OCI-M2 (cell line): ENCODE data around the gene BRD9.
"Not testable (repeated sequence)": the region's sequence is repeated elsewhere in the genome, so short reads cannot be mapped to it uniquely, and the experiment has no call there.

Experiments
- DNase-seq: peaks from one replicate; lab custom pipeline; 2025; ENCODE audit not compliant: unreplicated experiment; lab: John Stamatoyannopoulos, UW

BRD9 gene

GRCh38 chr5:846602-847091 lies 46.0 kb downstream of the BRD9 start:
- not testable (repeated sequence) for DNase-seq

DNA sequence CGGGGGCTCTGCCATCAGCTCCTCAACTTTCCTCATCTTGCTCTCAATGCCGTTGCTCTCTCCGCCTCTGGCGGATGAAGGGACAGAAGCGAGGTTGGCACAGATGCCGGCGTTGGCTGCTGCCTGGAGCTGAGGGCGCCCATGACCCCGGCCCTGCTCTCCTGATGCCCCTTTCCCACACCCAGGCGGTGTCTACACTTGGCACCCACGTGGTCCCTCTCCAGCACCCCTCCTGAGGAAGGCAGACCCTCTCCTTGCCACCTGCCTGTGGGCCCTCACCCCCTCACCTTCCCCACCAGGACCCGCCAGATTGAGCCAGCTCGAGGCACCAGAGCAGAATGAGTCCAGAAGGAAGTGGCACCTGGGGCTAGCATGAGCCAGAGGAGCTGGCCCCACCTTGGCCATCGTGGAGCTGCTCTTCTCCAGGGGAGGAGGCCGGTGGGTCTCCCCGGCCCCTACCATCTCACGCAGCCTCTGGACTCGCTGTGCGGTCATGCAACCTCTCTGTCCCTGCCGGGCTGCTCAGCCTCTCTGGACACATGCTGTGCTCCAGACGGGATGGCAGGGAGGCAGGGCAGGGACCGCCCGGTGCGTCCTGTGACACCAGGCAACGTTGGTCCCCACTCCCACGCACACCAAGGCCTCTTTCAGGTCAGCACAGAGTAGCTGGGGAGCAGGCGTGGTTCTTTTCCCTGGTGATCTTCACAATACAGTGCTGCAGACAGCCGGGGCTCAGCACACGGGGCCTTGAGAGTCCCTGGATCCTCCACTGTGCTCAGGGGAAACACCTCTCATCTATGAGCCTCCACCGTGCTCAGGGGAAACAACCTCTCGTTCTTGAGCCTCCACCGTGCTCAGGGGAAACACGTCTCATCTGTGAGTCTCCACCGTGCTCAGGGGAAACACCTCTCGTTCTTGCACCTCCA lies 46.7 kb downstream of the BRD9 start:
- not testable (repeated sequence) for DNase-seq

GRCh38 chr5:845031-845675 lies 47.4 kb downstream of the BRD9 start:
- not testable (repeated sequence) for DNase-seq

DNA sequence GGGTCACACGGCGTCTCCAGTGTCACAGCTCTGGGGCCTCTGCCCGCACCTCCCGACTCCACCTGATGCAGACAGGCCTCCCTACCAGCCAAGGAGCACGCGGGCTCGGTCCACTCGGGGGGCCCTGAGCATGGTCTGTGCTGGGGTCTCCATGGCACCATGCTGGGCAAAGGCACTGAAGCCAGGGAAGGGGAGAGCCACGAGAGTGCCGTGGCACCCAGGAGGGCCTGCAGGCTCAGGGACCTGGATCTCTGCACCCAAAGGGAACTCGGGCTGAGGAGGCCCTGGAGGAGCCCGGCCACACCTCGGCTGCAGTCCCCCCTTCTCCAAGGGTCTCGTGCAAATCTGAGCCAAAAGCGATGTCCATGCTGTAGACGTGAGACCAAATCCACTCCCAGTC lies 48.2 kb downstream of the BRD9 start:
- DNase-seq: not testable (repeated sequence)

DNA sequence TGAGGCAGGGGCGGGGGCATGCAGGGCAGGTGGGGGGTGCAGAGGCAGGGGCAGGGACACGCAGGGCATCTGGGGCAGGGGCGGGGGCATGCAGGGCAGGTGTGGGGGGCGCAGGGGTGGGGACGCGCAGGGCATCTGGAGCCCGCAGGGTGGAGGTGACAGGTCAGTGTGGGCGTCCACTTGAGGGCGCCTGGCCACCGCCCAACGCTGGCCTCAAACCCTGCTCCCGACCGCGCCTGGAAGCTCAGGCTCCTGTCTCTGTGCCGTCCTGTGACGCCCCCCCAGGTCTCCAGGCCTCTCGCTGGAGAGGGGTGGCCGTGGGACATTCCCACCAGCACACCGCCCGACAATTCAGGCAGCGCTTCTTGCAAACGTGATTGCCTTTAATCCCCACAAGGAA lies 48.7 kb downstream of the BRD9 start:
- not testable (repeated sequence) for DNase-seq

- not testable (repeated sequence) for DNase-seq
Measured at GRCh38 chr5:843371-843770, 49.2 kb downstream of the BRD9 start.

GRCh38 chr5:842402-843221 lies 50.0 kb downstream of the BRD9 start:
- DNase-seq: not testable (repeated sequence)

DNA sequence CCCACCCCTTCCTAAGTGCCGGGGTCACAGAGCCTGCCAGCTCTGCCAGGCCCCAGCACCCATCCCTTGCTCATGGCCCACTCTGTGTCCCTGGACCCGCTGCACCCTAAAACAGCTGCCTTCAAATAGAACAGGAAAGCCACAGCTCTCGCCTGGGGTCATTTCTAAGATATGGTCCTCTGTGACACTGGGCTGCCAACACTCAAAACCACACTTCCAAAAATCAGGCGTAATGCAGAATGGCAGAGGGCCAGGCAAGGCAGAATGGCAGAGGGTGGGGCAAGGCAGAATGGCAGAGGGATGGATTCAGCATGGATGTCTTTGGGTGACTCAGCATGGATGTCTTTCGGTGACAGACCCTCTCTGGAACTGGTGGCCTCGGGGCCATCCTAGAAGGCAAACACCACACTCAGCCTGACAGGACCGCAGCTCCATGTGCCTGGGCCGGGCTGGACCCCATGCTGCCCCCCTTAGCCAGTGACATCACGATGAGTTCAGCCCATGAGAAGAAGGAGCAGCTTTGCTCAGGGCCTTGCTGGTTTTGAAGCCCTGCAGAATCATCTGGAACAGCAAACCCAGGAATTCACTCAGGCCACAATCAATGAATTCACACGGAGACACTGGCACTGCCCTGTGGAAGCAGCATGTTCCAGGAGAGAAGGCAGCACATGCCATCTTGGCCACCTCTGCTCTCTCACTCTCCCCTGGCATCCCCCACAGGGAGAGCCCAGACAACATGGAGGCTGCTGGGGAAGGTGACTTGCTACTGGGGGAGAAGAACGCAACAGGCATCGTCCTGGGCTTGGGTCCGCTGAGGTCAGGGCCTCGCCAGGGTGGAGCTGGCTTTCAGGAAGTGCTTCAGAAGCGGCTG lies 50.8 kb downstream of the BRD9 start:
- DNase-seq: not testable (repeated sequence)

DNA sequence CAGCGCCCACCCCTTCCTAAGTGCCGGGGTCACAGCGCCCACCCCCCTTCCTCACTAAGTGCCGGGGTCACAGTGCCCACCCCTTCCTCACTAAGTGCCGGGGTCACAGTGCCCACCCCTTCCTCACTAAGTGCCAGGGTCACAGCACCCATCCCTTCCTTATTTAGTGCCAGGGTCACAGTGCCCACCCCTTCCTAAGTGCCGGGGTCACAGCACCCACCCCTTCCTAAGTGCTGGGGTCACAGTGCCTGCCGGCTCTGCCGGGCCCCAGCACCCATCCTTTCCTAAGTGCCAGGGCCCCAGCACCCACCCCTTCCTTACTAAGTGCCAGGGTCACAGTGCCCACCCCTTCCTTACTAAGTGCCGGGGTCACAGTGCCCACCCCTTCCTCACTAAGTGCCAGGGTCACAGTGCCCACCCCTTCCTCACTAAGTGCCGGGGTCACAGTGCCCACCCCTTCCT lies 51.6 kb downstream of the BRD9 start:
- not testable (repeated sequence) for DNase-seq

GRCh38 chr5:840118-840973 lies 52.3 kb downstream of the BRD9 start:
- DNase-seq: not testable (repeated sequence)

GRCh38 chr5:838431-838851 lies 54.2 kb downstream of the BRD9 start:
- not testable (repeated sequence) for DNase-seq

DNA sequence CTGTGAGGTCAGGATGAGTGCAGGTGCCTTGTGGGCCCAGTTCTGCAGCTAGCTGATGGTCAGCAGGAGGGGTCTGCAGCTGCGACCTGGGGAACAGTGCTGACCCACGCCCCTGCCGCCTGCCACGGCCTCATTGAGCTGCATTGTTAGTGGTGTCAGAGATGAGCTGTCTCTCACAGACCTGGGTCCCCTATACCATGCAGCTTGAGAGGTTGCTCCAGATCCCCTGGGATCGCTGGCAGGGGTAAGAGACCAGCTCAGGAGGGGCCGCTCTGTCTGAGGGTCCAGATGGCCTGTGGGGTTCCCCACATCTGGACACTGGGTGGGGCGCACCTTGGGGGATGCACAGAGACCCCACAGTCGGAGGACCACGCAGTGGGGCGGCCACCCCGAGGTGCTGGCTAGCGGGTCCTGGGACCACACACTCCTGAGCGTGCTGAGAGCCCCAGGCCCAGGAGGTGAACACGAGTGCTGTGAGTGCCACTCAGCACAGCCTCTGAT lies 54.9 kb downstream of the BRD9 start:
- DNase-seq: not testable (repeated sequence)

- DNase-seq: not testable (repeated sequence)
Measured at GRCh38 chr5:835933-836612, 56.5 kb downstream of the BRD9 start.

DNA sequence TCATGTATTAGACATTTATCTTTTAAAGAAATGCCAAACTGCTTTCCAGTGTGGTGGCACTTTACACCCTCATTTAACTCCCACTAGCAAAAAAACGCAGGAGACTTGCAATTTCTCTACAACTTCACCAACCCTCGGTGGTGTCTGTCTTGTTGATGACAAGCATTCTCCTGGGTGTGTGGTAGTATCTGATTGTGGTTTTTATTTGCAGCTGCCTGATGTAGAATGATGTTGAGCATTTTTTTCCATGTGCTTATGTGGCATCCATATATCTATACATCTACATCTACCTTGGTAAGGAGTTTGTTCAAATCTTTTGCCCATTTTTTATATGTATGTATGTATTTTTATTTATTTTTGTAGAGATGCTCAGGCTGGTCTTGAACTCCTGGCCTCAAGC lies 58.6 kb downstream of the BRD9 start:
- DNase-seq: not testable (repeated sequence)

DNA sequence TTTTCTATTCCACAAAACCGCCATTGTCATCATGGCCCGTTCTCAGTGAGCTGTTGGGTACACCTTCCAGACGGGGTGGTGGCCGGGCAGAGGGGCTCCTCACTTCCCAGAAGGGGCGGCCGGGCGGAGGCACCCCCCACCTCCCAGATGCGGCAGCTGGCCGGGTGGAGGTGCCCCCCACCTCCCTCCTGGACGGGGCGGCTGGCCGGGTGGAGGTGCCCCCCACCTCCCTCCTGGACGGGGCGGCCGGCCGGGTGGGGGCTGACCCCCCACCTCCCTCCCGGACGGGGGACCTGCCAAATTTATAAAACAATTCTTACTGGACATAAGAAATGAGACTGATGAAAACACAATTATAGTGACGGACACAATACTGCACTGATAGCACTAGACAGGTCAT lies 64.4 kb downstream of the BRD9 start:
- DNase-seq: not testable (repeated sequence)

DNA sequence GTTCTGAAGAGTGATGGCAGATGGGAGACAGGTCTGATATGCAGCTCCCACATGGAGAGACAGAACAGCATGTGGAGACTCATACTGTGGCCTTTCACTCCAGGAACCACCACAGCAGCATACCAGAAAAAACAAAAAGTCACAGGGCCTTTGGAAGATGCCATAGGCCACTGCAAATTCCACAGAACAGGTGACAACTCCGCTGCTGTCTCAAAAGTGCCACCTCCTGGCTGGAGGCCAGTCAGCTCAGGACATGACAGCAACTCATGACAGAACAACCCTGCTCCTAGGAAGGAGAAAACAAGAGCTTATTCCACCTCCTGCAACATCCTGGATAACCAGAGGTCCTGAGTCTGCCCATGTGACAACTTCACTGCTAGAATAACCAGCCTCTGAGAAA lies 67.1 kb downstream of the BRD9 start:
- not testable (repeated sequence) for DNase-seq

GRCh38 chr5:821504-821903 lies 71.1 kb downstream of the BRD9 start:
- DNase-seq: no peak

DNA sequence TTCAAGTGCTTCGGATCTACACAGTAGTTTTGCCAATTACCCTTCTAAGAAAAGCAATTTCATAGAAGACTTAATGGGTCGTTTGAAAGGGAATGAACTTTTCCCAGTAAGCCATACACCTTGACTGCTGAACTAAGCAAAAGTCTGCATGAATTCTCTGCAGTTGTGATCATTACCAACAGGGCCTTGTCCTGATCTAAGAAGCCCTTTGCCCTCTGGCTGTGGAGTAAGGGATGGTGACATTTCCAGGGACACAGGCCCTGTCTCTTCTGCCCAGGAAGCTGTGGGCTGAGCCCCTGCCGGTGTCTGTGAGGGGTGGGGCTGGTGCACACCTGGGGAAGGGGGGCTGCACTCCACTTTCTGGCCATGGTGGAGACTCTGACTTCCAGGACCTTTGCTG lies 72.4 kb downstream of the BRD9 start:
- DNase-seq: no peak
